NCI-H526 (cell line): ENCODE data around the gene MFAP3L.

Source experiments
- DNase-seq, 2 experiments: peaks; one replicate each; lab custom pipeline; 2025; lab: John Stamatoyannopoulos, UW

MFAP3L gene

GRCh38 chr4:169941141-169941540 is 85.1 kb downstream of the MFAP3L start:
- no peak for DNase-seq

GRCh38 chr4:169940460-169940859 is 85.7 kb downstream of the MFAP3L start:
- no peak for DNase-seq
